ENCODE results near the gene TC2N.

Gene TC2N

DNA sequence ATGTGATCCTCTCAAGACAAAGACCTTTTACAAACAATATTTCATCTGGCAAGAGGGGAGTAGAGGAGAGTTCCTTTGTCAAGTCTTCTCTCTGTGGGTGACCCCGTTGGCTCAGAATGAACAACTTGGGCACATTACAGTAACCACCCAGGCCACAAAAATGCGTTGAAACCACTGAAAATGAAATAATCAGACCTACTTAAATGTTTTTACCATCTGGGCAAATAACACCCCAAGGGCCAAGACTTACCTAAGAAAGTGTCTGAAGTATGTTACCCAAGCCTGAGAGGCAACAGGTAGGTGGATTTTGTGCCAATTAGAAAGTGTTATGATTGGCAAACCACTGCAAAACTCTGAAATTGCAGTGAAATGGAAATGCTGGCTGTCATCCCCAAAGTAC lies 1.3 kb downstream of the TC2N start:
- TF ChIP-seq, protein P1, sequence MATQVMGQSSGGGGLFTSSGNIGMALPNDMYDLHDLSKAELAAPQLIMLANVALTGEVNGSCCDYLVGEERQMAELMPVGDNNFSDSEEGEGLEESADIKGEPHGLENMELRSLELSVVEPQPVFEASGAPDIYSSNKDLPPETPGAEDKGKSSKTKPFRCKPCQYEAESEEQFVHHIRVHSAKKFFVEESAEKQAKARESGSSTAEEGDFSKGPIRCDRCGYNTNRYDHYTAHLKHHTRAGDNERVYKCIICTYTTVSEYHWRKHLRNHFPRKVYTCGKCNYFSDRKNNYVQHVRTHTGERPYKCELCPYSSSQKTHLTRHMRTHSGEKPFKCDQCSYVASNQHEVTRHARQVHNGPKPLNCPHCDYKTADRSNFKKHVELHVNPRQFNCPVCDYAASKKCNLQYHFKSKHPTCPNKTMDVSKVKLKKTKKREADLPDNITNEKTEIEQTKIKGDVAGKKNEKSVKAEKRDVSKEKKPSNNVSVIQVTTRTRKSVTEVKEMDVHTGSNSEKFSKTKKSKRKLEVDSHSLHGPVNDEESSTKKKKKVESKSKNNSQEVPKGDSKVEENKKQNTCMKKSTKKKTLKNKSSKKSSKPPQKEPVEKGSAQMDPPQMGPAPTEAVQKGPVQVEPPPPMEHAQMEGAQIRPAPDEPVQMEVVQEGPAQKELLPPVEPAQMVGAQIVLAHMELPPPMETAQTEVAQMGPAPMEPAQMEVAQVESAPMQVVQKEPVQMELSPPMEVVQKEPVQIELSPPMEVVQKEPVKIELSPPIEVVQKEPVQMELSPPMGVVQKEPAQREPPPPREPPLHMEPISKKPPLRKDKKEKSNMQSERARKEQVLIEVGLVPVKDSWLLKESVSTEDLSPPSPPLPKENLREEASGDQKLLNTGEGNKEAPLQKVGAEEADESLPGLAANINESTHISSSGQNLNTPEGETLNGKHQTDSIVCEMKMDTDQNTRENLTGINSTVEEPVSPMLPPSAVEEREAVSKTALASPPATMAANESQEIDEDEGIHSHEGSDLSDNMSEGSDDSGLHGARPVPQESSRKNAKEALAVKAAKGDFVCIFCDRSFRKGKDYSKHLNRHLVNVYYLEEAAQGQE (IDR thresholded peaks at IDR 0.05; ENCODE audit: insufficient read depth in 1 of 2, low read depth in 2 of 2, low read length in 2 of 2): no peak
- TF ChIP-seq FOXP2 (optimal IDR thresholded peaks at IDR 0.05; ENCODE audit: borderline replicate concordance, extremely low read depth, extremely low read length, insufficient read depth) (no peak), POLR2AphosphoS5 (IDR thresholded peaks at IDR 0.05; ENCODE audit: low read depth, low read length) (no peak), SIN3A (IDR thresholded peaks at IDR 0.05; ENCODE audit: borderline replicate concordance, insufficient read depth, low read length) (no peak), TAF1 (IDR thresholded peaks at IDR 0.05; ENCODE audit: borderline replicate concordance, insufficient read depth, low read length) (no peak)

DNA sequence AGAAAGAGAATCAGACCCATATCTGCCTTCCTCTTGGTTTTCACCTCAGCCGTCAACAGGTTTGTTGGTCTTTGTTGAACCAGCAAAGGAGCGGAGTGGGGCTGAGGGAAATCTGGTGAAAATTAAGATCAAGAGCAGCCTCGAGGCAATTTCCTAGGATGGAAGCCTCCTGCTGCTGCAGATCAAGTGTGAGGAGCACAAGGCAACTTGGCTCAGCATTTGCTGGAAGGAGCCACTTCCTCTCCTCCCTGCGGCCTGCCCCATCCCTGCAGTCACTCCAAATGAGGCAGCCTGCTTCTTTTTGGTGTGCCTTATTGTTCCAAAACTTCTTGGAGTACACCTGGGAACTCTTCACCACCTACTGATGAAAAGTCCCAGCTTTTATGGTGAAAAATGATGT lies 4.9 kb downstream of the TC2N start:
- TF ChIP-seq POLR2AphosphoS5 (IDR thresholded peaks at IDR 0.05; ENCODE audit: low read depth, low read length): no peak
- TF ChIP-seq, protein P1 (IDR thresholded peaks at IDR 0.05; ENCODE audit: insufficient read depth in 1 of 2, low read depth in 2 of 2, low read length in 2 of 2): no peak
- TF ChIP-seq FOXP2 (optimal IDR thresholded peaks at IDR 0.05; ENCODE audit: borderline replicate concordance, extremely low read depth, extremely low read length, insufficient read depth): no peak
- no peak for TF ChIP-seq SIN3A (IDR thresholded peaks at IDR 0.05; ENCODE audit: borderline replicate concordance, insufficient read depth, low read length)
- TF ChIP-seq TAF1 (IDR thresholded peaks at IDR 0.05; ENCODE audit: borderline replicate concordance, insufficient read depth, low read length): no peak

DNA sequence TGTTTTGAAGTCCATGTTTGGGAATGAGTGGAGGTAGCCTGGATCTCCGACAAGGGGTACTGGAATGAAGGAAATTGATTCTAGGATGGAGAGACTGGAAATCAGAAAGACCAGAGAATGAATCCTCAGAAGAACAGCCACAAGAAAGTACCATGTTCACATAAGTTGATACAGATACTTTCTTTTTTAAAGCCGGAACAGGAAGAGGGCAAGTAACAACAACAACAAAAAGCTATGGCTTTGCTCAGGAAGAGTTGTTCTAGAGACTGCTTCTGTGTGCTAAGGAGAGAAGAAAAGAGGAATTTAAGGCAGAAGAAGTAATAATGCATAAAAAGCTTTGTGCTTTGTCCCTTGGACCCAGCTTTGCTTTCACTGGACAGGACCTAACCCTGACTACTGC lies 6.2 kb downstream of the TC2N start:
- TF ChIP-seq SIN3A (IDR thresholded peaks at IDR 0.05; ENCODE audit: borderline replicate concordance, insufficient read depth, low read length): no peak
- TF ChIP-seq TAF1 (IDR thresholded peaks at IDR 0.05; ENCODE audit: borderline replicate concordance, insufficient read depth, low read length): no peak
- TF ChIP-seq FOXP2 (optimal IDR thresholded peaks at IDR 0.05; ENCODE audit: borderline replicate concordance, extremely low read depth, extremely low read length, insufficient read depth): no peak
- no peak for TF ChIP-seq POLR2AphosphoS5 (IDR thresholded peaks at IDR 0.05; ENCODE audit: low read depth, low read length)
- TF ChIP-seq, protein P1 (IDR thresholded peaks at IDR 0.05; ENCODE audit: insufficient read depth in 1 of 2, low read depth in 2 of 2, low read length in 2 of 2): no peak

DNA sequence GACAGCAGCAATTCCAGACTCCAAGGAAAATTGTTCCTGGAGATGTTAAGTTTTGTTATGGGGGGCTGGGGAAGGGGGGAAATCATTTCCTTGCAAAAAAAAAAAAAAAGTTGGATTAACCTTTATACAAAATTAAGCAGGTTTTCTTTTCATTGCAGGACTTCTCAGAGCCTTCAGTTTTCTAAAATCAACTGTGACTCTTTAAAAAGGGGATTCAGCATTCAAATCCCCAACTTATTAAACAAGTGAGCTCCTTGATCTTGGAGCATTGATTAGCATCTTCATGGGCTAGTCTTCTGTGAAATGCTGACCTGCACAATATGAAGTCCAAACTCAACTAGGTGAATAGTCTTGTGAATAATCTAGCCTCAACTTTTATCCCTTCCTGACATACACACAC lies 7.1 kb downstream of the TC2N start:
- TF ChIP-seq, protein P1 (IDR thresholded peaks at IDR 0.05; ENCODE audit: insufficient read depth in 1 of 2, low read depth in 2 of 2, low read length in 2 of 2): no peak
- TF ChIP-seq SIN3A (IDR thresholded peaks at IDR 0.05; ENCODE audit: borderline replicate concordance, insufficient read depth, low read length) (no peak), FOXP2 (optimal IDR thresholded peaks at IDR 0.05; ENCODE audit: borderline replicate concordance, extremely low read depth, extremely low read length, insufficient read depth) (no peak), POLR2AphosphoS5 (IDR thresholded peaks at IDR 0.05; ENCODE audit: low read depth, low read length) (no peak), TAF1 (IDR thresholded peaks at IDR 0.05; ENCODE audit: borderline replicate concordance, insufficient read depth, low read length) (no peak)

All from PFSK-1 (cell line).